ENCODE data around the gene ARID5A.
"Not testable (repeated sequence)": the region's sequence is repeated elsewhere in the genome, so short reads cannot be mapped to it uniquely, and the experiment has no call there.

Gene ARID5A

GRCh38 chr2:96541398-96542152 is 5.0 kb downstream of the ARID5A start:
- FAIRE-seq, result no peak

- no peak for FAIRE-seq
Observed at GRCh38 chr2:96542357-96542977, 5.9 kb downstream of the ARID5A start.

- no peak for FAIRE-seq
Observed at GRCh38 chr2:96546321-96546720, 9.8 kb downstream of the ARID5A start.

GRCh38 chr2:96546797-96547196 is 10.2 kb downstream of the ARID5A start:
- no peak for FAIRE-seq

GRCh38 chr2:96547203-96547641 is 10.7 kb downstream of the ARID5A start:
- FAIRE-seq, result no peak

GRCh38 chr2:96547731-96548171 is 11.2 kb downstream of the ARID5A start:
- no peak for FAIRE-seq

GRCh38 chr2:96548558-96549465 is 12.3 kb downstream of the ARID5A start:
- no peak for FAIRE-seq

GRCh38 chr2:96549466-96549785 is 12.9 kb downstream of the ARID5A start:
- FAIRE-seq, result no peak

GRCh38 chr2:96549967-96550786 is 13.6 kb downstream of the ARID5A start:
- FAIRE-seq, result no peak

- FAIRE-seq, result no peak
Observed at GRCh38 chr2:96550787-96551604, 14.4 kb downstream of the ARID5A start.

- FAIRE-seq, result no peak
Observed at GRCh38 chr2:96551605-96552314, 15.2 kb downstream of the ARID5A start.

GRCh38 chr2:96552315-96553175 is 16.0 kb downstream of the ARID5A start:
- FAIRE-seq, result no peak

- no peak for FAIRE-seq
Observed at GRCh38 chr2:96553176-96553956, 16.8 kb downstream of the ARID5A start.

GRCh38 chr2:96553957-96554292 is 17.4 kb downstream of the ARID5A start:
- not testable (repeated sequence) for FAIRE-seq

GRCh38 chr2:96554293-96555145 is 18.0 kb downstream of the ARID5A start:
- no peak for FAIRE-seq

GRCh38 chr2:96555146-96555610 is 18.6 kb downstream of the ARID5A start:
- FAIRE-seq, result no peak

- FAIRE-seq, result no peak
Observed at GRCh38 chr2:96556441-96557330, 20.1 kb downstream of the ARID5A start.
